ENCODE results near the gene CAPN2. TPM values are rescaled to one million over a fixed set of nuclear protein-coding genes. Genes with fewer than 3 reads are reported as not detected.

CAPN2 gene
- total RNA-seq, 1 donor, result 340 TPM

DNA sequence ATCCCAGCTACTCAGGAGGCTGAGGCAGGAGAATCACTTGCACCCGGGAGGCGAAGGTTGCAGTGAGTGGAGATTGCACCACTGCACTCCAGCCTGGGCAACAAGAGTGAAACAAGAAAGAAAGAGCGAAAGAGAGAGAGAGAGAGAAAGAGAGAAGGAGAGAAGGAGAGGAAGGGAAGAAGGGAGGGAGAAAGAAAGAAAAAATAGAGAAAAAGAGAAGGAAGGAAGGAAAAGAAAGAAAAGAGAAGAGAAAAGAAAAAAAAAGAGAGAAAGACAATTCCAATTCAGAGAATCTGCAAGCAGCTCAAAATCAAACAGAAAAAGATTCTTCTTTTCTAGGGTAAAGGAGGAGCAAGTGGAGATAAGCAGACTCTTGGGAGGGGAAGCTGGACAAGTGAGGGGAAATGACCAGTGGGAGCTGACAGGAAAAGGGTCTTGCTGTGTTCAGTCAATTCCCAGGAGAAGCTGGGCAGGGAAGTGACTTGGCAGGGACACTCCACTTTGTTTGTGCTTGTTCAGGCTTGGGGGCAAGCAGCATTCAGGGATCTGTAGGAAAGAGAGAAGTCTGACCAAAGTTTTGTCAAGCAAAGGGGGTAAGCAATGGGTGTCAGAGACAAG lies 3.6 kb upstream of the CAPN2 start:
- Histone ChIP-seq H3K4me1 (ENCODE audit: insufficient read depth, low read length) (peaks cover 57% of the 10 kb centered on the region), H3K27ac (ENCODE audit: low read depth, low read length) (no peak overlapping the region), H3K36me3 (ENCODE audit: insufficient read depth, low read length) (no peaks in the 10 kb centered on the region), H4K20me1 (ENCODE audit: insufficient read depth, low read length) (peaks cover 3% of the 10 kb centered on the region), H3K4me2 (ENCODE audit: insufficient read depth, low read length) (no peak overlapping the region), H3K4me3 (ENCODE audit: insufficient read depth, low read length) (no peak overlapping the region), H3K79me2 (ENCODE audit: insufficient read depth, low read length) (peaks cover 20% of the 10 kb centered on the region), H3K9me3 (ENCODE audit: low read depth, low read length) (no peaks in the 10 kb centered on the region), H3K27me3 (ENCODE audit: insufficient read depth, low read length) (no peaks in the 10 kb centered on the region), H2AFZ (ENCODE audit: low read length) (no peak overlapping the region)
- no peak for DNase-seq (ENCODE audit: insufficient read length, low spot score, missing footprints)
- TF ChIP-seq, protein P1, sequence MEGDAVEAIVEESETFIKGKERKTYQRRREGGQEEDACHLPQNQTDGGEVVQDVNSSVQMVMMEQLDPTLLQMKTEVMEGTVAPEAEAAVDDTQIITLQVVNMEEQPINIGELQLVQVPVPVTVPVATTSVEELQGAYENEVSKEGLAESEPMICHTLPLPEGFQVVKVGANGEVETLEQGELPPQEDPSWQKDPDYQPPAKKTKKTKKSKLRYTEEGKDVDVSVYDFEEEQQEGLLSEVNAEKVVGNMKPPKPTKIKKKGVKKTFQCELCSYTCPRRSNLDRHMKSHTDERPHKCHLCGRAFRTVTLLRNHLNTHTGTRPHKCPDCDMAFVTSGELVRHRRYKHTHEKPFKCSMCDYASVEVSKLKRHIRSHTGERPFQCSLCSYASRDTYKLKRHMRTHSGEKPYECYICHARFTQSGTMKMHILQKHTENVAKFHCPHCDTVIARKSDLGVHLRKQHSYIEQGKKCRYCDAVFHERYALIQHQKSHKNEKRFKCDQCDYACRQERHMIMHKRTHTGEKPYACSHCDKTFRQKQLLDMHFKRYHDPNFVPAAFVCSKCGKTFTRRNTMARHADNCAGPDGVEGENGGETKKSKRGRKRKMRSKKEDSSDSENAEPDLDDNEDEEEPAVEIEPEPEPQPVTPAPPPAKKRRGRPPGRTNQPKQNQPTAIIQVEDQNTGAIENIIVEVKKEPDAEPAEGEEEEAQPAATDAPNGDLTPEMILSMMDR (IDR thresholded peaks at IDR 0.05; ENCODE audit: extremely low read depth, low read depth, low read length), result no peak

- no peak overlapping the region for H3K4me3 ChIP-seq (ENCODE audit: insufficient read depth, low read length)
- H3K27me3 ChIP-seq (ENCODE audit: insufficient read depth, low read length), result no peaks in the 10 kb centered on the region
- H3K79me2 ChIP-seq (ENCODE audit: insufficient read depth, low read length), result peaks cover 28% of the 10 kb centered on the region
- H3K36me3 ChIP-seq (ENCODE audit: insufficient read depth, low read length), result peaks cover 6% of the 10 kb centered on the region
- H3K4me1 ChIP-seq (ENCODE audit: insufficient read depth, low read length), result peaks cover 62% of the 10 kb centered on the region
- peaks cover 4% of the 10 kb centered on the region for H4K20me1 ChIP-seq (ENCODE audit: insufficient read depth, low read length)
- peak; percentile 89 for DNase-seq (ENCODE audit: insufficient read length, low spot score, missing footprints)
- TF ChIP-seq, protein P1 (IDR thresholded peaks at IDR 0.05; ENCODE audit: extremely low read depth, low read depth, low read length), result peak; percentile 71
- no peak overlapping the region for H2AFZ ChIP-seq (ENCODE audit: low read length)
- H3K9me3 ChIP-seq (ENCODE audit: low read depth, low read length), result no peaks in the 10 kb centered on the region
- no peak overlapping the region for H3K4me2 ChIP-seq (ENCODE audit: insufficient read depth, low read length)
- H3K27ac ChIP-seq (ENCODE audit: low read depth, low read length), result no peak overlapping the region
These were observed 2.7 kb upstream of the CAPN2 start for GRCh38 chr1:223709598-223709997.

DNA sequence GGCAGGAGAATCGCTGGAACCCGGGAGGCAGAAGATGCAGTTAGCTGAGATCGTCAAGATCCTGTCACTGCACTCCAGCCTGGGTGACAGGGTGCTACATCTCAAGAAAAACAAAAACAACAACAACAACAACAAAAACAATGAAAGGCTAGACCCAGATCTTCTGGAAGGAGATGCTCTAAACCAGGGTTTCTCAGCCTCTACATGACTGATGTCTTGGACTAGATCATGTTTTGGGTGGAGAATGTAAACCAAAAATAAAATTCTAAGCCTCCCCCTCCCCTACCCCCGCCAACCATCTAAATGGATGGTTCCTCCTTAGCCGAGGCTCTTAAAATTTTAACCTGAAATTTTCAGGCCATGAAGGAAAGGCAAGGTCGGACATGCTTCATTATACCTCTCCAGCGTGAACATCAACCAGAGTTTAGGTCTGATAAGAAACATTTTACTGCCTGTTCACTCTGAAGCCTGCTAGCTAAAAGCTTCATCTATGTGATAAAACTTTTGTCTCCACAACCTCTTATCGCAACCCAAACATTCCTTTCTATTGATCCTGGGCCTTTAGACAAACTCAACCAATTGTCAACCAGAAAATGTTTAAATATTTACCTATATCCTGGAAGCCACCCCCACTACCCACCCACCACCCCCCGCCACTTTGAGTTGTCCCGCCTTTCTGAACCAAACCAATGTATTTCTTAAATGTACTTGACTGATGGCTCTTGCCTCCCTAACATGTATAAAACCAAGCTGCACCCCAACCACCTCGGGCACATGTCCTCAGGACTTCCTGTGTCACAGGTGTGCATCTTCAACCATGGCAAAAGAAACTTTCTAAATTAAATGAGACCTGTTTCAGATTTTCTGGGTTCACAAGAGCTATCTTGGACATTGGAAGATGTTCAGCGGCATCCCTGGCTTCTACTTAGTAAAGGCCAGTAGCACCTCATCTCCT lies 1.9 kb upstream of the CAPN2 start:
- Histone ChIP-seq H3K4me3 (ENCODE audit: insufficient read depth, low read length) (no peak overlapping the region), H4K20me1 (ENCODE audit: insufficient read depth, low read length) (peaks cover 11% of the 10 kb centered on the region), H3K9me3 (ENCODE audit: low read depth, low read length) (no peaks in the 10 kb centered on the region), H3K79me2 (ENCODE audit: insufficient read depth, low read length) (peaks cover 36% of the 10 kb centered on the region), H3K27me3 (ENCODE audit: insufficient read depth, low read length) (no peaks in the 10 kb centered on the region), H3K4me2 (ENCODE audit: insufficient read depth, low read length) (no peak overlapping the region), H3K36me3 (ENCODE audit: insufficient read depth, low read length) (peaks cover 9% of the 10 kb centered on the region), H3K4me1 (ENCODE audit: insufficient read depth, low read length) (peaks cover 62% of the 10 kb centered on the region), H2AFZ (ENCODE audit: low read length) (no peak overlapping the region), H3K27ac (ENCODE audit: low read depth, low read length) (no peak overlapping the region)
- no peak for DNase-seq (ENCODE audit: insufficient read length, low spot score, missing footprints)
- TF ChIP-seq, protein P1 (IDR thresholded peaks at IDR 0.05; ENCODE audit: extremely low read depth, low read depth, low read length), result no peak

DNA sequence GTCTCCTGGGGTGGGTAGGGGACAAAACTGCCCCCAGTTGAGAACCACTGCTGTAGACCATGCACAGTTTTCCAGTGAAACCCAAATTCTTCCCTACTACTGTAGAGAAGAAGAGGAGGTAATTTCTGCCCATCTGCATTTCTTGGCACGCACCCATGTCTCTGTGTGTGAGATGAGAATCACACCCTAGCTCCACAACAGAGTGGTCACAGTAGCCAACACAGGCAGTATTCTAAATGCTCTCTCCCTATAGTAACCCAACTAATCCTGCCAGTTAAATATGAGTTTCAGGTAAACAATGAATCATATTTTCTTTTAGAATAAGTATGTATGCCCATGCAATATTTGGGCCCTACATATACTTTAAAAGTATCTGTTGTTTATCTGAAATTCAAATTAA lies 1.2 kb upstream of the CAPN2 start:
- peak; percentile 90 for DNase-seq (ENCODE audit: insufficient read length, low spot score, missing footprints)

More for the DNA sequence above, 1.2 kb upstream of the CAPN2 start:
- H3K79me2 ChIP-seq (ENCODE audit: insufficient read depth, low read length), result peaks cover 44% of the 10 kb centered on the region
- H3K27me3 ChIP-seq (ENCODE audit: insufficient read depth, low read length), result no peaks in the 10 kb centered on the region
- no peak overlapping the region for H3K27ac ChIP-seq (ENCODE audit: low read depth, low read length)
- no peak overlapping the region for H3K4me3 ChIP-seq (ENCODE audit: insufficient read depth, low read length)
- no peak overlapping the region for H3K4me2 ChIP-seq (ENCODE audit: insufficient read depth, low read length)
- no peak overlapping the region for H2AFZ ChIP-seq (ENCODE audit: low read length)
- peaks cover 17% of the 10 kb centered on the region for H4K20me1 ChIP-seq (ENCODE audit: insufficient read depth, low read length)
- no peaks in the 10 kb centered on the region for H3K9me3 ChIP-seq (ENCODE audit: low read depth, low read length)
- H3K36me3 ChIP-seq (ENCODE audit: insufficient read depth, low read length), result peaks cover 13% of the 10 kb centered on the region
- TF ChIP-seq, protein P1 (IDR thresholded peaks at IDR 0.05; ENCODE audit: extremely low read depth, low read depth, low read length), result no peak
- peaks cover 62% of the 10 kb centered on the region for H3K4me1 ChIP-seq (ENCODE audit: insufficient read depth, low read length)
